DMS53 treated with DMSO at 0.1 percent for 48 hours (cell line): ENCODE measurements around the gene TADA2A.

Source experiments
- DNase-seq: peaks from one replicate; lab custom pipeline; 2025; ENCODE audit not compliant: unreplicated experiment; lab: John Stamatoyannopoulos, UW

The TADA2A gene

DNA sequence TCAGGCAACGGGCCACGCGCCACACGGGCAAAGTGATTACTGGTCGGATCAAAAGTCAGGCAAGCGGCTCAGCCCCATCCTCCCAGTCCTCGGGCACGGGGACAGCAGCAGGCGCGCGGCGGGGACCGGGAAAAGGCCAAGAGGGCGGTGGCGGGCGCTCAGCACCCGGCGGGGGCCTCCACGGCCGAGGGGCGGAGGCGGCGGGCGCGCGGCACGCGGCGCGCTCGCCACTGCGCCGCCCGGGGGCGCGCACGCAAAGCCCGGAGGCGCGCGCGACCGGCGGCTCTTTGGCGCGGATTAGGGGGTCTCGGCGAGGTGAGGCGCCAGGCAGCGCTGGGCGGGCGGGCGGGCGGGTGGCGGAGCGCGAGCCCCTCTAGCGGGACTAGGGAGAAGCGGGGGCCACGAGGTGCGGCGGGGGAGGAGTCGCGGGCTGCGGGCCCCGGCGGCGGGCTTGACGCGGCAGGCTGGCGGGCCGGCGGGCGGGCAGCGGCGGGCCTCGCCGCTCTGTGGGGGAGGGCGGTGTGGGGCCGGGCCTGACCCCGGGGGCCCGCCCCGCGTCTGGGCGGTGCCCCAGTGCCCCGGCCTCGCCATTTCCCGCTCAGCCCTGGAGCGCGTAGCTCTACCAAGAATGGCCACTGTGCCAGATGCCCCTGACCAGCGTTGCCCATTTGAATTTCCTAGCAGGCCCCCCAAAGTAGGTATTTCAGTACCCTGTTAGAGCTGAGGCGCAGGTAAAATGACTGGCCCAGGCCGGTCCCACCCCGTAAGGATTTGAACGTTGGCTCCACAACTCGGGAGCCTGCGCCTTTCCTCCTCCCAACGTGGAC, at the start of gene TADA2A, which contains the start of gene ACACA:
Gene TADA2A, plus strand, starts transcription at position 252 of the 827 bp plus-strand sequence. CDS start 4,480 bp downstream, outside the sequence.
Gene ACACA, minus strand, starts transcription at position 202 of the 827 bp plus-strand sequence. CDS start 537 bp downstream, outside the sequence.
- peak; percentile 68 for DNase-seq

- DNase-seq = no peak
Observed at GRCh38 chr17:37358098-37358829, 48.4 kb upstream of the TADA2A start.

- DNase-seq = peak; percentile 74
Observed at GRCh38 chr17:37358830-37359681, 47.6 kb upstream of the TADA2A start.

- DNase-seq = no peak
Observed at GRCh38 chr17:37359682-37360188, 47.0 kb upstream of the TADA2A start.

- DNase-seq = no peak
Observed at GRCh38 chr17:37360632-37361031, 46.1 kb upstream of the TADA2A start.

GRCh38 chr17:37361543-37361942, 45.1 kb upstream of the TADA2A start:
- DNase-seq = no peak

- DNase-seq = no peak
Observed at GRCh38 chr17:37365589-37365988, 41.1 kb upstream of the TADA2A start.

GRCh38 chr17:37368577-37368976, 38.1 kb upstream of the TADA2A start:
- DNase-seq = no peak

DNA sequence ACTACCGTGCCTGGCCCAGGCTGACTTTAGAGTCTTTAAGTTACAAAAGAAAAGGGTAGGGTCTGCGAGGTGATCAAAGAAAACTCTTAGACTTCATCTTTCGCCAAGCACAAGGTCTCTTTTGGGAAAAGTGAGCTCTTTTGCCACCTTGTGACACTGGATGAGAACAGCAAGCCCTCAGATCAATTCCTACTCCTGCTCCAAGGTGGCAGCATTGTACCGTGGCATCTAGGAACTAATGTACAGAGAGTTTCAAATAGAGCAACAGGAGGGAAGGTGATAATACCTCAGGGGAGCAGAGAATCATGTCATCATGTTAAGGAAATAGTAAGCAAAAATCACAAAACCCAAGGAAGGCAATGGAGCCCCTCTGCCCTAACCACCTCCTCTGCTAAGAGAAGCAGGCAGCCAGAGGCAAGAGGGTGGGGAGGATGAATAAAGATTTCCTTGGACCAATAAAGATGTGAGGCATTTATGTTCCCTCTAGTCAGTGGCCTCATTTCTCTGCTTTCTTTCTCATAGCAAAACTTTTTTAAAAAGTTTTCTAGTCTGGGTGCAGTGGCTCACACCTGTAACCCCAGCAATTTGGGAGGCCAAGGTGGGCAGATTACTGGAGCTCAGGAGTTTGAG, 33.0 kb upstream of the TADA2A start:
- peak; percentile 44 for DNase-seq

DNA sequence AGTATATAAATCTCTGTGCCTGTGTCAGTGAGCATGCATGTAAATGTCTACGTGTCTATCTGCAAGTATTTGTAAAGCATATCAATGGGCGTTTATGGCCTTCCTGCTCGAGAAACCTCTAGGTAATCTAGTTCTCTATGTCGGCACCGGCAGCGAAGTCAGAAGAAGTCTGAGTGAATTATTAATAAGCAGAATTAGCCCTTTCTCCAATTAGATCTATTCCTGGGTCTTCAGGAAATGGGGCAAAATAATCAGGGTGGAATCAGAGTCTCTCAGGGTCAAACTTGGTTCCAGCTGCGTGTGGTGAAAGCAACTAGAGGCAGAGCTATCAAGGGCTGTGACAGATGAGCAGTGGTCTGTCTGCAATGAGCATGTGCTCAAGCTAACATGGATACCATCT, 31.0 kb upstream of the TADA2A start, which contains the start of gene C17orf78:
Gene C17orf78, plus strand, starts transcription at position 280 of the 400 bp plus-strand sequence. Its CDS starts 108 bp downstream, at position 388.
- DNase-seq = no peak

DNA sequence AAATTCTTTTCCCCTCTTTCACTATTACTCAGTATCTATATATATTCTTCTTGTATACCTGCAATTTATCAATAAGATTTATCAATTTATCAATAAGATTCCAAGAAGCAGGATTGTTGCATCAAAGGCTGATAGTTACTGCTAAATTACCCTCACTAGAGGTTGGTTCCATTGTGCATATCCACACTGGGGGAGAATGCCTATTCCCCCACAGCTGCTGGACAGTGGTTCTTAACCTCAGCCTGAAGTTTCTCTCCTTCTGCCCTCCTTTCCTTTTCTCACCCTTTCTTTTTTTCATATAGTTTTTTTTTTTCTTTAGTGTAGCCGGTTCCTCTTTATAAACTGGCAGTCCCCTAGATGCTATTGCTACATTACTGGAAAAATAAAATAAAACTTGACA, 24.6 kb upstream of the TADA2A start:
- DNase-seq = no peak

DNA sequence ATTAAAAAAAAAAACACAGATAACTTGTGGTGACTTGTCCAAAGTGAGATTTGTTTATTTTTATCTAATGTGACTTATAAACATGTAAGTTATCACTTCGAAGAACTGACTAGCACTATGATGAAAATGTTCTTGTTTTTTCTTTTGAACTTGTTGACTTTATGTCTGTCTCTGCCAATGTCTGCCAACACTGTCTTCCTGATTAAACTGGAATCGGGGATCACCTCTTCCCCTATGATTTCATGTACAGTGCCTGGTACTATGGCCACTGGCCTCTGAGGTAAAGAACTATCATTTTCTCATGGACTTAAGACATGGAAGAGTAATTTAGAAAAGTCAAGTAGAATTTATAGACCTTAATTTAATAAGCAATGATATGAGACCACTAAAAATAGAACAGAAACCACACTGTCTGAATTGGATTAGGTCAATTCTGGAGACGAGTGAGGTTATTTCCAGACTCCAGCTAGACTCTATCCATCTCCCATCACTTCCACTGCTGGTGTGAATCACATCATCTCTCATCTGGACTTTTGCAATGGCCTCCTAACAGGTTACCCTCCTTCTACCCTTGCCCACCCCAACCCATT, 22.0 kb upstream of the TADA2A start:
- DNase-seq = no peak

GRCh38 chr17:37385474-37385990, 21.2 kb upstream of the TADA2A start:
- DNase-seq = no peak

DNA sequence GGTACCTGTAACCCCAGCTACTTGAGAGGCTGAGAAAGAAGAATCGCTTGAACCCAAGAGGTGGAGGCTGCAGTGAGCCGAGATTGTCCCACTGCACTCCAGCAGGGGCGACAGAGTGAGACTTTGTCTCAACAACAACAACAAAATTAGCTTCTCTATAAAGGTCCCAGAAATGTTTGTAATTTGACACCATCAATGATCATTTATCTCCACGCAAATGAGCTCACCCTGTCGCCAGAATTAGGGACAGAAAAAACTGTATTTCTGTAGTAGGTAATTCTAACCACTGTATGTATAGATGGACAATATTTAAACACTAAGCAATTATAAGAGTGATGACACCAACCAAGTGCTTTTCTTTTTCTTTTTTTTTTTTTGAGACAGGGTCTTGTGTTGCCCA, 20.2 kb upstream of the TADA2A start:
- no peak for DNase-seq

GRCh38 chr17:37388266-37388665, 18.4 kb upstream of the TADA2A start:
- no peak for DNase-seq

DNA sequence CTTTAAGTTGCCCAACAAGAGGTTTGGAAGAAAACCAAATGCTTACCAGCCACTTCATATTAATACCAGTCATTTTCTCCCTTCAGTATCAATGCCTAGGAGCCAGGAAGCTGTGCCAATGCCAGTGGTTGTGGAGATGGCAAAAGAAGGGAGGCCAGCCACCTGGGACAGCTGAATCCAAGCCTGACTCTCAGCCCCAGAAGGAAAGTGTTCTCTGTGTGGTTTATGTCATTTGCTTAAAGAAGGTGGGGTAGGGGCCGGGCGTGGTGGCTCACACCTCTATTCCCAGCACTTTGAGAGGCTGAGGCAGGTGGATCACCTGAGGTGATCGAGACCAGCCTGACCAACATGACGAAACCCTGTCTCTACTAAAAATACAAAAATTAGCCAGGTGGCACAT, 17.5 kb upstream of the TADA2A start:
- DNase-seq = no peak

GRCh38 chr17:37391146-37391545, 15.5 kb upstream of the TADA2A start:
- no peak for DNase-seq

DNA sequence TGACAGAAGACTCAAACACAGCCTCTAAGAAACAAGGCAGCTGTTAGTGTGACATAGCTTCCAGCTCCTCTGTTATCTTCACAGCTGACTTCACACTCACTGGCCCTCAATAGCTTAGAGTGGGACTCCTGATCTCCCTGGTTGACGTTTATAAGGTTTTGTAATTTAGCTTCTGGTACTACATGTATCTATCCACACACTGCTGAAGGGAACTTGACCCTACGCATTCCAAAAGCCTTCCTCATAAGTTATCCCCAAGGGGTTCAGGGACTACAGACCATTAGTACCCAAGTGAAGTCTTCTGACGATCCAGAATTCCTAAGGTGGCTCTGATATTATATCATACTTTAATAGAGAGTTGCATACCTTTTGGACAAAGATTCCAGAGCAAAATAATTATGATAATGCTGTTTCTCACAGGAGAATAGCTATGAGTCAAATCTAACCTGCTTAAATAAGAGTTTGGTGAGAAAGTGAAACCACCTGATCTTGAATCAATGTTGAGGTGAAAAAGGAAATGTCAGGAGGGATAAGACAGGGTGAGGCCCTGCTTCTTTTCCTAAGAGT, 14.6 kb upstream of the TADA2A start:
- DNase-seq = no peak

DNA sequence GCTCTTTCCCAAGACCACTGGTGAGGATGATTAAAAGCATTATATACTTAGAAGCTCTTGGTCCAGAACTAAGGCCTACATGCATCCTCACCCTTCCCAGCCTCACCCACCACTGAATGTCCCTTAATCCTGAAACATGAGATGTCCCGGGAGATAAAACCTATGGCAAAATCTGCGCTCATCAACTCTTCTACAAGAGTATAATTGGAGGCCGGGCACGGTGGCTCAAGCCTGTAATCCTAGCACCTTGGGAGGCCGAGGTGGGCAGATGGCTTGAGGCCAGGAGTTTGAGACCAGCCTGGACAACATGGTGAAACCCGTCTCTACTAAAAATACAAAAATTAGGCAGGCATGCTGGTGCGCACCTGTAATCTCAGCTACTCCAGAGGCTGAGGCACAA, 13.3 kb upstream of the TADA2A start:
- DNase-seq = no peak
